Activated T-cell treated with anti-CD3 and anti-CD28 coated beads, Interleukin-2, amount 50 U/mL, for 72 hours (primary cell): ENCODE measurements around the gene SEMA4B. TPM values are rescaled to one million over a fixed set of nuclear protein-coding genes. Genes with fewer than 3 reads are reported as not detected.

ENCODE experiments used
- ATAC-seq, 2 donors: fragments of 150-1000 bp; cut with Tn5 transposase; replicated peaks in 1 of 2; 2 replicates each; pipeline ENCODE4 v1.10.0; 2021; ENCODE audit warnings: moderate library complexity in 2 of 2, mild to moderate bottlenecking in 1 of 2
- DNase-seq, 2 donors: peaks; one replicate each; pipeline ENCODE4 v3.0.0; 2021 to 2022; ENCODE audit warnings: mixed read lengths in 1 of 2
- H3K27ac Mint-ChIP-seq: one replicate; pipeline ENCODE4 v1.8.0; 2022; ENCODE audit warnings: mild to moderate bottlenecking, moderate library complexity, mixed read lengths
- H3K27me3 Mint-ChIP-seq: one replicate; pipeline ENCODE4 v1.8.0; 2022; ENCODE audit warnings: low read depth, mixed read lengths
- H3K36me3 Mint-ChIP-seq, 2 donors: one replicate each; pipeline ENCODE4 v1.8.0; 2022; ENCODE audit warnings: mixed read lengths in 2 of 2, mild to moderate bottlenecking in 1 of 2; ENCODE audit not compliant: insufficient read depth in 2 of 2
- H3K4me1 Mint-ChIP-seq: one replicate; pipeline ENCODE4 v1.8.0; 2022; ENCODE audit warnings: low read depth, mixed read lengths
- H3K4me3 Mint-ChIP-seq, 2 donors: one replicate each; pipeline ENCODE4 v1.8.0; 2022; ENCODE audit warnings: mild to moderate bottlenecking in 2 of 2, mixed read lengths in 2 of 2, moderate library complexity in 2 of 2
- H3K9me3 Mint-ChIP-seq, 2 donors: one replicate each; pipeline ENCODE4 v1.8.0; 2022; ENCODE audit warnings: mixed read lengths in 2 of 2
- total RNA-seq, 2 donors: library from RNA; stranded (reverse); gene quantifications; one replicate each; pipeline ENCODE4 v1.2.3, GENCODE V29; 2022

The SEMA4B gene
- total RNA-seq, 2 donors from 2014 or later = 14.2 to 15.5 TPM

GRCh38 chr15:90217671-90218394 lies 16.7 kb downstream of the SEMA4B start:
- DNase-seq (no peak), ATAC-seq (no peak)
- H3K4me3 Mint-ChIP-seq = no peak overlapping the region
- H3K27me3 Mint-ChIP-seq = no peaks in the 10 kb centered on the region
- peaks cover 12% of the 10 kb centered on the region for H3K4me1 Mint-ChIP-seq
- no peaks in the 10 kb centered on the region for H3K36me3 Mint-ChIP-seq
- H3K27ac Mint-ChIP-seq = no peak overlapping the region
- H3K9me3 Mint-ChIP-seq = no peaks in the 10 kb centered on the region

- no peaks in the 10 kb centered on the region for H3K36me3 Mint-ChIP-seq
- no peak overlapping the region for H3K27ac Mint-ChIP-seq
- no peaks in the 10 kb centered on the region for H3K4me1 Mint-ChIP-seq
- peak; percentile 59 to 69 for DNase-seq
- ATAC-seq = peak; percentile 81 to 84
- no peaks in the 10 kb centered on the region for H3K9me3 Mint-ChIP-seq
- H3K4me3 Mint-ChIP-seq = no peak overlapping the region
- H3K27me3 Mint-ChIP-seq = no peaks in the 10 kb centered on the region
Measured at GRCh38 chr15:90219421-90220141, 18.5 kb downstream of the SEMA4B start.

- Mint-ChIP-seq H3K9me3 (no peaks in the 10 kb centered on the region), H3K36me3 (peaks cover 0 to 3% of the 10 kb centered on the region in 2 donors), H3K4me3 (no peak overlapping the region), H3K27ac (no peak overlapping the region), H3K27me3 (no peaks in the 10 kb centered on the region), H3K4me1 (no peaks in the 10 kb centered on the region)
- DNase-seq (peak; percentile 31 to 35), ATAC-seq (peak; percentile 24 to 40)
Measured at GRCh38 chr15:90221246-90221900, 20.2 kb downstream of the SEMA4B start.

GRCh38 chr15:90222547-90222946 lies 21.4 kb downstream of the SEMA4B start:
- Mint-ChIP-seq H3K27me3 (no peaks in the 10 kb centered on the region), H3K4me1 (no peaks in the 10 kb centered on the region), H3K9me3 (no peaks in the 10 kb centered on the region), H3K4me3 (no peak overlapping the region), H3K27ac (no peak overlapping the region), H3K36me3 (peaks cover 0 to 3% of the 10 kb centered on the region in 2 donors)
- ATAC-seq (no peak), DNase-seq (no peak)

GRCh38 chr15:90223441-90224165 lies 22.5 kb downstream of the SEMA4B start:
- no peaks in the 10 kb centered on the region for H3K4me1 Mint-ChIP-seq
- DNase-seq = no peak
- no peaks in the 10 kb centered on the region for H3K9me3 Mint-ChIP-seq
- no peak overlapping the region for H3K27ac Mint-ChIP-seq
- peaks cover 0 to 3% of the 10 kb centered on the region in 2 donors for H3K36me3 Mint-ChIP-seq
- no peak for ATAC-seq
- H3K27me3 Mint-ChIP-seq = no peaks in the 10 kb centered on the region
- H3K4me3 Mint-ChIP-seq = no peak overlapping the region

- peaks cover 2 to 7% of the 10 kb centered on the region in 2 donors for H3K36me3 Mint-ChIP-seq
- DNase-seq (no peak), ATAC-seq (no peak)
Measured at GRCh38 chr15:90225047-90225446, 23.9 kb downstream of the SEMA4B start.

GRCh38 chr15:90225504-90226234 lies 24.5 kb downstream of the SEMA4B start:
- Mint-ChIP-seq H3K27me3 (no peaks in the 10 kb centered on the region), H3K4me3 (no peak overlapping the region), H3K4me1 (peaks cover 16% of the 10 kb centered on the region), H3K36me3 (peaks cover 2 to 8% of the 10 kb centered on the region in 2 donors), H3K27ac (no peak overlapping the region), H3K9me3 (no peaks in the 10 kb centered on the region)
- ATAC-seq = no peak
- no peak for DNase-seq

More at GRCh38 chr15:90225047-90225446, 23.9 kb downstream of the SEMA4B start:
- Mint-ChIP-seq H3K4me1 (peaks cover 9% of the 10 kb centered on the region), H3K9me3 (no peaks in the 10 kb centered on the region), H3K27ac (no peak overlapping the region), H3K27me3 (no peaks in the 10 kb centered on the region), H3K4me3 (no peak overlapping the region)

GRCh38 chr15:90227336-90227735 lies 26.2 kb downstream of the SEMA4B start:
- Mint-ChIP-seq H3K4me3 (no peak overlapping the region), H3K27me3 (no peaks in the 10 kb centered on the region), H3K9me3 (no peaks in the 10 kb centered on the region)

GRCh38 chr15:90227816-90228772 lies 27.0 kb downstream of the SEMA4B start:
- DNase-seq (no peak), ATAC-seq (no peak)
- Mint-ChIP-seq H3K27me3 (no peaks in the 10 kb centered on the region), H3K4me1 (peaks cover 40% of the 10 kb centered on the region), H3K27ac (no peak overlapping the region), H3K36me3 (peaks cover 8 to 10% of the 10 kb centered on the region in 2 donors), H3K4me3 (no peak overlapping the region), H3K9me3 (no peaks in the 10 kb centered on the region)

More at GRCh38 chr15:90227336-90227735, 26.2 kb downstream of the SEMA4B start:
- Mint-ChIP-seq H3K36me3 (peaks cover 5 to 9% of the 10 kb centered on the region in 2 donors), H3K27ac (no peak overlapping the region), H3K4me1 (peaks cover 32% of the 10 kb centered on the region)
- DNase-seq = no peak
- no peak for ATAC-seq

GRCh38 chr15:90228960-90229359 lies 27.8 kb downstream of the SEMA4B start:
- Mint-ChIP-seq H3K4me3 (no peak overlapping the region), H3K9me3 (no peaks in the 10 kb centered on the region), H3K27me3 (no peaks in the 10 kb centered on the region), H3K4me1 (peaks cover 40% of the 10 kb centered on the region), H3K36me3 (peaks cover 10% of the 10 kb centered on the region in 2 donors), H3K27ac (peak overlapping the region; percentile 30)
- DNase-seq (no peak), ATAC-seq (no peak)

GRCh38 chr15:90230071-90230494 lies 29.0 kb downstream of the SEMA4B start:
- Mint-ChIP-seq H3K36me3 (peaks cover 10% of the 10 kb centered on the region in 2 donors), H3K27ac (peak overlapping the region; percentile 97), H3K9me3 (no peaks in the 10 kb centered on the region), H3K4me1 (peaks cover 48% of the 10 kb centered on the region), H3K4me3 (peak overlapping the region; percentile 89 to 97), H3K27me3 (no peaks in the 10 kb centered on the region)
- ATAC-seq = no peak
- DNase-seq = no peak
